H1 (cell line): ENCODE data around the gene NOP9. TPM values are rescaled to one million over a fixed set of nuclear protein-coding genes. Genes with fewer than 3 reads are reported as not detected.

Source experiments
- CTCF ChIA-PET: fragments of 300-600 bp; sonication (Branson Sonifier 250); formaldehyde crosslinking; loops from one replicate; lab custom pipeline; 2021; ENCODE audit not compliant: partially characterized antibody; lab: Charles Lee
- POLR2A ChIA-PET: fragments of 300-600 bp; sonication (Branson Sonifier 250); formaldehyde crosslinking; loops from one replicate; lab custom pipeline; 2021; ENCODE audit warnings: inconsistent platforms; ENCODE audit not compliant: partially characterized antibody; lab: Charles Lee
- DNase-seq, 2 experiments: peaks; one replicate each; pipeline versions ENCODE4 v3.0.0 to v3.0.0-alpha.2; 2010 to 2022; ENCODE audit warnings: low spot score in 2 of 2, low read depth in 1 of 2, mixed read lengths in 1 of 2
- FAIRE-seq: peaks from 2 replicates; lab custom pipeline; 2011; peaks lifted over from hg19 to GRCh38; lab: Jason Lieb, UNC
- H2AFZ ChIP-seq: 2 replicates; pipeline ENCODE4 v1.8.1; 2012; ENCODE audit warnings: low read length, inconsistent platforms
- H2AK5ac ChIP-seq: 2 replicates; pipeline ENCODE4 v1.6.1; 2013; ENCODE audit warnings: low read depth, low read length
- H2BK120ac ChIP-seq: replicated peaks from 2 replicates; pipeline ENCODE3; 2013; ENCODE audit warnings: low read depth, low read length, inconsistent platforms
- H2BK12ac ChIP-seq: 2 replicates; pipeline ENCODE4 v1.6.1; 2013; ENCODE audit warnings: low read depth, low read length
- H2BK15ac ChIP-seq: 2 replicates; pipeline ENCODE4 v1.6.1; 2013; ENCODE audit warnings: low read length
- H2BK20ac ChIP-seq: 2 replicates; pipeline ENCODE4 v1.6.1; 2013; ENCODE audit warnings: low read length
- H2BK5ac ChIP-seq: 2 replicates; pipeline ENCODE4 v1.6.1; 2013; ENCODE audit warnings: low read depth, low read length
- H3K14ac ChIP-seq: 2 replicates; pipeline ENCODE4 v1.6.1; 2013; ENCODE audit warnings: inconsistent platforms; ENCODE audit not compliant: insufficient read length
- H3K18ac ChIP-seq: 2 replicates; pipeline ENCODE4 v1.6.1; 2013; ENCODE audit warnings: low read length; ENCODE audit errors: extremely low read depth
- H3K23ac ChIP-seq: 2 replicates; pipeline ENCODE4 v1.6.1; 2013; ENCODE audit warnings: inconsistent platforms; ENCODE audit not compliant: insufficient read length
- H3K23me2 ChIP-seq: 2 replicates; pipeline ENCODE4 v1.6.1; 2013; ENCODE audit warnings: low read depth, low read length
- H3K27ac ChIP-seq: 2 replicates; pipeline ENCODE4 v1.6.1; 2011; ENCODE audit warnings: low read depth, low read length, inconsistent platforms
- H3K27me3 ChIP-seq, 4 experiments: replicated peaks in 1 of 4; 1 replicate in 1 of 4; 2 replicates in 3 of 4; pipeline versions ENCODE4 v1.6.1 to v1.8.1; 2011 to 2013; ENCODE audit warnings: low read length in 3 of 4, mild to moderate bottlenecking in 3 of 4, inconsistent platforms in 2 of 4, mixed read lengths in 2 of 4, moderate library complexity in 1 of 4; ENCODE audit not compliant: control insufficient read depth in 3 of 4, insufficient read depth in 3 of 4; ENCODE audit errors: extremely low read depth in 1 of 4
- H3K36me3 ChIP-seq, 4 experiments: 2 replicates each; pipeline versions ENCODE4 v1.6.1 to v1.8.1; 2011 to 2013; ENCODE audit warnings: mild to moderate bottlenecking in 4 of 4, low read length in 3 of 4, moderate library complexity in 2 of 4, control low read depth in 1 of 4, inconsistent platforms in 1 of 4; ENCODE audit not compliant: insufficient read depth in 4 of 4, control insufficient read depth in 2 of 4
- H3K4ac ChIP-seq: replicated peaks from 2 replicates; pipeline ENCODE3; 2013; ENCODE audit warnings: low read length, low read depth, mixed read lengths, inconsistent platforms; ENCODE audit not compliant: insufficient read length
- H3K4me1 ChIP-seq, 4 experiments: replicated peaks in 1 of 4; 1 replicate in 1 of 4; 2 replicates in 3 of 4; pipeline versions ENCODE4 v1.6.1 to v1.8.1; 2011 to 2013; ENCODE audit warnings: low read length in 3 of 4, inconsistent platforms in 2 of 4, mixed read lengths in 1 of 4; ENCODE audit not compliant: insufficient read depth in 4 of 4, control insufficient read depth in 3 of 4
- H3K4me2 ChIP-seq, 2 experiments: 2 replicates each; pipeline versions ENCODE4 v1.6.1 to v1.8.1; 2011 to 2013; ENCODE audit warnings: low read depth in 2 of 2, low read length in 2 of 2, control low read depth in 1 of 2, inconsistent platforms in 1 of 2, mild to moderate bottlenecking in 1 of 2; ENCODE audit not compliant: insufficient read depth in 1 of 2
- H3K4me3 ChIP-seq, 4 experiments: fragments of 200-600, 300-600 bp in 1 of 4; sonication (generic), shearing (Covaris generic), sonication (Bioruptor Twin) in 1 of 4; 2 replicates each; pipeline versions ENCODE4 v1.5.1 to v1.8.1; 2011 to 2016; ENCODE audit warnings: low read length in 4 of 4, low read depth in 3 of 4, control low read depth in 2 of 4, inconsistent platforms in 2 of 4, mild to moderate bottlenecking in 2 of 4, mixed read lengths in 1 of 4, moderate library complexity in 1 of 4; ENCODE audit not compliant: insufficient read depth in 2 of 4; ENCODE audit errors: extremely low read depth in 1 of 4
- H3K56ac ChIP-seq: replicated peaks from 2 replicates; pipeline ENCODE3; 2013; ENCODE audit warnings: low read depth, mild to moderate bottlenecking, mixed read lengths, low read length, inconsistent platforms; ENCODE audit not compliant: insufficient read length
- H3K79me1 ChIP-seq: 2 replicates; pipeline ENCODE4 v1.6.1; 2013; ENCODE audit warnings: low read depth, low read length, control low read depth
- H3K79me2 ChIP-seq, 2 experiments: 2 replicates each; pipeline versions ENCODE4 v1.6.1 to v1.8.1; 2012 to 2013; ENCODE audit warnings: low read length in 2 of 2, mild to moderate bottlenecking in 2 of 2, inconsistent platforms in 1 of 2; ENCODE audit not compliant: insufficient read depth in 2 of 2, control insufficient read depth in 1 of 2
- H3K9ac ChIP-seq, 4 experiments: replicated peaks in 1 of 4; 1 replicate in 1 of 4; 2 replicates in 3 of 4; pipeline versions ENCODE4 v1.6.1 to v1.8.1; 2011 to 2013; ENCODE audit warnings: low read depth in 3 of 4, low read length in 3 of 4, control low read depth in 2 of 4, mild to moderate bottlenecking in 2 of 4, moderate library complexity in 2 of 4, inconsistent platforms in 1 of 4; ENCODE audit errors: extremely low read depth in 1 of 4
- H3K9me3 ChIP-seq, 2 experiments: 2 replicates each; pipeline versions ENCODE4 v1.6.1 to v1.8.1; 2012 to 2013; ENCODE audit warnings: mild to moderate bottlenecking in 2 of 2, moderate library complexity in 2 of 2, control low read depth in 1 of 2, inconsistent platforms in 1 of 2, low read depth in 1 of 2, low read length in 1 of 2, mixed read lengths in 1 of 2; ENCODE audit not compliant: insufficient read depth in 2 of 2
- H4K20me1 ChIP-seq, 2 experiments: replicated peaks in 1 of 2; 2 replicates each; pipeline versions ENCODE3 to v1.8.1; 2011 to 2013; ENCODE audit warnings: inconsistent platforms in 2 of 2, low read length in 2 of 2, mild to moderate bottlenecking in 1 of 2; ENCODE audit not compliant: insufficient read depth in 2 of 2, control insufficient read depth in 1 of 2
- H4K5ac ChIP-seq: 2 replicates; pipeline ENCODE4 v1.6.1; 2013; ENCODE audit warnings: low read length, low read depth, mixed read lengths, inconsistent platforms; ENCODE audit not compliant: insufficient read length
- H4K8ac ChIP-seq: 2 replicates; pipeline ENCODE4 v1.8.0; 2013; ENCODE audit warnings: mild to moderate bottlenecking, moderate library complexity, low read length, inconsistent platforms; ENCODE audit not compliant: insufficient read depth; ENCODE audit errors: extremely low read depth
- H4K91ac ChIP-seq: replicated peaks from 2 replicates; pipeline ENCODE3; 2013; ENCODE audit warnings: low read length, mixed read lengths, inconsistent platforms; ENCODE audit not compliant: insufficient read length
- CREB1 ChIP-seq: IDR thresholded peaks from 2 replicates; pipeline ENCODE4 v1.6.1; 2012; ENCODE audit warnings: inconsistent platforms
- E2F6 ChIP-seq: IDR thresholded peaks from 2 replicates; pipeline ENCODE4 v1.6.1; 2012; ENCODE audit warnings: inconsistent platforms
- MAX ChIP-seq: IDR thresholded peaks from 2 replicates; pipeline ENCODE4 v1.6.1; 2012; ENCODE audit warnings: inconsistent platforms
- NRF1 ChIP-seq: IDR thresholded peaks from 2 replicates; pipeline ENCODE4 v1.6.1; 2011; ENCODE audit warnings: mild to moderate bottlenecking, low read depth, low read length, improper control_type of control experiment
- RFX5 ChIP-seq: IDR thresholded peaks from 2 replicates; pipeline ENCODE4 v1.6.1; 2011; ENCODE audit warnings: low read depth, low read length, improper control_type of control experiment, borderline replicate concordance
- RXRA ChIP-seq: IDR thresholded peaks from 2 replicates; pipeline ENCODE4 v1.6.1; 2011; ENCODE audit warnings: low read depth, mild to moderate bottlenecking, low read length, moderate library complexity; ENCODE audit not compliant: insufficient read depth
- SIN3A ChIP-seq, 2 experiments: IDR thresholded peaks in 1 of 2; conservative IDR thresholded peaks in 1 of 2; 2 replicates each; pipeline ENCODE4 v1.6.1; 2011 to 2012; ENCODE audit warnings: low read length in 2 of 2, improper control_type of control experiment in 1 of 2, low read depth in 1 of 2, mild to moderate bottlenecking in 1 of 2
- TAF1 ChIP-seq: IDR thresholded peaks from 2 replicates; pipeline ENCODE4 v1.6.1; 2011; ENCODE audit warnings: mild to moderate bottlenecking, low read depth, low read length
- WGBS, 2 experiments: shearing (Covaris generic) in 1 of 2; methylation state at CpG; one replicate each; pipeline versions ENCODE4 v1.1.6 to v1.1.7; 2013 to 2015; ENCODE audit warnings: low lambda C conversion rate in 2 of 2, mixed read lengths in 2 of 2, inconsistent platforms in 1 of 2, low coverage in 1 of 2, missing lambda C conversion rate in 1 of 2; ENCODE audit not compliant: insufficient replicate concordance in 2 of 2, insufficient coverage in 1 of 2, insufficient read length in 1 of 2; ENCODE audit errors: extremely low coverage in 1 of 2, missing lambda C conversion rate in 1 of 2; 5-methylcytosine and 5-hydroxymethylcytosine counted together
- polyA plus RNA-seq, 7 experiments: library from polyadenylated mRNA; depleted of rRNA in 3 of 7; stranded (reverse) in 5 of 7; unstranded in 2 of 7; fragments of >200 nt in 5 of 7; fragments of 200-250 nt in 2 of 7; gene quantifications; 1 replicate in 5 of 7; 2 replicates in 1 of 7; 4 replicates in 1 of 7; pipeline versions ENCODE4 v1.2.1 to v1.2.3, GENCODE V29; 2011 to 2013; ENCODE audit warnings: missing spikeins in 2 of 7, mixed read lengths in 2 of 7
- total RNA-seq: library from RNA; stranded (reverse); fragmentation: NEBNext Ultra II Directional; extraction: Animal tissue kit (Norgen Biotek cat#: 25700); gene quantifications from 2 replicates; pipeline ENCODE4 v1.2.1, GENCODE V29; 2021
- TF ChIP-seq, protein P1 (sequence below): IDR thresholded peaks from 2 replicates; pipeline ENCODE4 v1.6.1; 2012; ENCODE audit warnings: low read length, inconsistent platforms
- TF ChIP-seq, protein P2 (sequence below): IDR thresholded peaks from 2 replicates; pipeline ENCODE4 v1.6.1; 2011; ENCODE audit warnings: low read length, improper control_type of control experiment

NOP9 gene
- total and polyA plus RNA-seq, 2 of the 8 experiments (the other 6 are each of a cell fraction or from before 2014, with no cell fraction given): 17.8 to 34.8 TPM

GRCh38 chr14:24307156-24307574 lies 7.5 kb downstream of the NOP9 start:
- Histone ChIP-seq H3K79me1 (no peaks in the 10 kb centered on the region), H2BK120ac (no peak overlapping the region), H3K4me2 (no peak overlapping the region), H2AK5ac (no peak overlapping the region), H4K5ac (no peak overlapping the region), H3K4ac (no peak overlapping the region), H4K91ac (no peak overlapping the region), H3K23me2 (peaks cover 1% of the 10 kb centered on the region; the same call in 1 of the 2 replicates), H3K79me2 (no peaks in the 10 kb centered on the region), H3K9ac (no peak overlapping the region), H4K8ac (no peak overlapping the region), H2BK15ac (no peak overlapping the region), H2BK12ac (no peak overlapping the region), H2BK20ac (no peak overlapping the region), H3K56ac (no peak overlapping the region), H3K27ac (no peak overlapping the region), H4K20me1 (peaks cover 2 to 6% of the 10 kb centered on the region in 2 experiments), H3K18ac (no peak overlapping the region), H3K4me1 (no peaks in the 10 kb centered on the region), H2BK5ac (no peak overlapping the region), H2AFZ (no peak overlapping the region), H3K36me3 (peaks cover 25 to 43% (median 34%) of the 10 kb centered on the region in 4 experiments), H3K23ac (no peak overlapping the region), H3K4me3 (no peak overlapping the region), H3K27me3 (no peaks in the 10 kb centered on the region), H3K9me3 (no peaks in the 10 kb centered on the region), H3K14ac (no peak overlapping the region)
- ChIA-PET CTCF (interaction anchor here (0.9 to 15.8 kb wide), 32 partner anchors 8 to 354 kb away, joined by 3 to 173 read pairs (median 8); partner anchors contain the start of genes ADCY4, CBLN3, DHRS1 and DHRS4), POLR2A (interaction anchor here (0.6 to 3.0 kb wide), 16 partner anchors 9 to 134 kb away, joined by 3 to 18 read pairs (median 4); partner anchors contain the start of genes DHRS1, MDP1, NOP9 and RABGGTA)
- DNase-seq (no peak), FAIRE-seq (no peak)
- 79% methylated on average over 11 of the region's 11 CpGs; no CpG with 5 or more reads in 1 of the 2 experiments for WGBS, 2 experiments
- TF ChIP-seq MAX (no peak), RXRA (no peak), NRF1 (no peak), CREB1 (no peak), RFX5 (no peak), TAF1 (no peak), SIN3A (conservative IDR thresholded peaks at IDR 0.05 in 1 of 2, IDR thresholded peaks at IDR 0.05 in 1 of 2; ENCODE audit: low read depth in 1 of 2, low read length in 2 of 2) (no peak), E2F6 (no peak)
- TF ChIP-seq, protein P1, sequence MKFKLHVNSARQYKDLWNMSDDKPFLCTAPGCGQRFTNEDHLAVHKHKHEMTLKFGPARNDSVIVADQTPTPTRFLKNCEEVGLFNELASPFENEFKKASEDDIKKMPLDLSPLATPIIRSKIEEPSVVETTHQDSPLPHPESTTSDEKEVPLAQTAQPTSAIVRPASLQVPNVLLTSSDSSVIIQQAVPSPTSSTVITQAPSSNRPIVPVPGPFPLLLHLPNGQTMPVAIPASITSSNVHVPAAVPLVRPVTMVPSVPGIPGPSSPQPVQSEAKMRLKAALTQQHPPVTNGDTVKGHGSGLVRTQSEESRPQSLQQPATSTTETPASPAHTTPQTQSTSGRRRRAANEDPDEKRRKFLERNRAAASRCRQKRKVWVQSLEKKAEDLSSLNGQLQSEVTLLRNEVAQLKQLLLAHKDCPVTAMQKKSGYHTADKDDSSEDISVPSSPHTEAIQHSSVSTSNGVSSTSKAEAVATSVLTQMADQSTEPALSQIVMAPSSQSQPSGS: no peak
- TF ChIP-seq, protein P2, sequence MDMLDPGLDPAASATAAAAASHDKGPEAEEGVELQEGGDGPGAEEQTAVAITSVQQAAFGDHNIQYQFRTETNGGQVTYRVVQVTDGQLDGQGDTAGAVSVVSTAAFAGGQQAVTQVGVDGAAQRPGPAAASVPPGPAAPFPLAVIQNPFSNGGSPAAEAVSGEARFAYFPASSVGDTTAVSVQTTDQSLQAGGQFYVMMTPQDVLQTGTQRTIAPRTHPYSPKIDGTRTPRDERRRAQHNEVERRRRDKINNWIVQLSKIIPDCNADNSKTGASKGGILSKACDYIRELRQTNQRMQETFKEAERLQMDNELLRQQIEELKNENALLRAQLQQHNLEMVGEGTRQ: no peak
